G401 (cell line): ENCODE measurements around the gene GNMT. TPM values are rescaled to one million over a fixed set of nuclear protein-coding genes. Genes with fewer than 3 reads are reported as not detected.

ENCODE experiments used
- DNase-seq: peaks from one replicate; pipeline ENCODE4 v3.0.0-alpha.2; 2015; ENCODE audit warnings: low spot score
- in situ Hi-C: cut with HindIII; loops from 2 replicates; pipeline ENCODE4 v1.10.0; 2016; ENCODE audit warnings: low sequenced_read_pairs, mixed read lengths
- total RNA-seq: library from RNA; depleted of rRNA; stranded (reverse); fragments of >200 nt; shearing (Covaris generic); gene quantifications from 2 replicates; pipeline ENCODE4 v1.2.3, GENCODE V29; 2014; rRNA removed

GNMT gene
- 0.75 TPM in 1 of 2 replicates, not detected in the other for total RNA-seq

DNA sequence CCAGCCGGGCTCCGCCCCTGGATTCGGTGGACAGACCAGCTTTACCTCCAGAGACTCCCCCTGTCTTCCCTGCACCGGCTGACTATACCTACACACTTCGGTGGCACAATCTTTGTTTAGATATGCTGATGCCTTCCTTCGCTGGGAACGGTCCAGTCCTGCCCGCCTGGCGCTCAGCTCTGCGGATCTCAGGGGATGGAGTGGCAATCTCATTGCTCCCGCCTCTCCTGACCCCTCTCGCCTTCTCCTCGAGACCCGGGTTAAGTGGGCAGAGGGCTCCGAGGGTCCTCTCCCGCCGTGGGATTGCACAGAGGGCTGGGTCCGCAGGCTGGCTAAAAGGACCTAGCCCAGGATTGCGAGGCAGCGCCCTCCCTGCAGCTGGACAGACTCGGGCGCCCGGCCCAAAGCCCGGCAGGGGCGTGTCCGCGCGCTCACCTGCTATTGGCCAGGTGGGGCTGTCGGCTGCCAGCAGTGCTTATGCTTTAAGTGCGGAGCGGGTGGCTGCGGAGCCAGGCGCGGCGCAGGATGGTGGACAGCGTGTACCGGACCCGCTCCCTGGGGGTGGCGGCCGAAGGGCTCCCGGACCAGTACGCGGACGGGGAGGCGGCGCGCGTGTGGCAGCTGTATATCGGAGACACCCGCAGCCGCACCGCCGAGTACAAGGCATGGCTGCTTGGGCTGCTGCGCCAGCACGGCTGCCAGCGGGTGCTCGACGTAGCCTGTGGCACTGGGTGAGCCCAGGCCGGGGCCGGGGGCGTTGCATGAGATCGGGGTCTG lies at the start of gene GNMT:
GNMT (plus strand) TSS at position 512 of the 777 bp plus-strand sequence; CDS start at position 526, 14 bp downstream.
- DNase-seq: peak; percentile 64
- in situ Hi-C loops: no loop called here

- in situ Hi-C loops: no loop called here
- DNase-seq: no peak
Observed at GRCh38 chr6:42911171-42912021, 49.2 kb upstream of the GNMT start.

DNA sequence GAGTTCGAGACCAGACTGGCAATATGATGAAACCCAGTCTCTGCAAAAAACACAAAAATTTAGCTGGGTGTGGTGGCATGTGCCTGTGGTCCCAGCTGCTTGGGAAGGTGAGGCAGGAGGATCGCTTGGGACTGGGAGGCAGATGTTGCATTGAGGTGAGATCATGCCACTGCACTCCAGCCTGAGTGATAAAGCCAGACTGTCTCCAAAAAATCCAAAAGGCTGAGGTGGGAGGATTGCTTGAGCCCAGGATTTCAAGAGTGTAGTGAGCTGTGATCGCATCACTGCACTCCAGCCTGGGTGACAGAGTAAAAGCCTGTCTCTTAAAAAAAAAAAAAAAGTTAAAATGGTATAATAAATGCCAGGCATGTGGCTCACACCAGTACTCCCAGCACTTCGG lies 46.0 kb upstream of the GNMT start:
- in situ Hi-C loops: no loop called here
- no peak for DNase-seq

- in situ Hi-C loops: no loop called here
- no peak for DNase-seq
Observed at GRCh38 chr6:42915732-42916131, 44.8 kb upstream of the GNMT start, which contains the start of gene PTCRA. TSS of gene PTCRA (plus strand) at chr6:42916053. CDS start at chr6:42916070, 17 bp downstream.

DNA sequence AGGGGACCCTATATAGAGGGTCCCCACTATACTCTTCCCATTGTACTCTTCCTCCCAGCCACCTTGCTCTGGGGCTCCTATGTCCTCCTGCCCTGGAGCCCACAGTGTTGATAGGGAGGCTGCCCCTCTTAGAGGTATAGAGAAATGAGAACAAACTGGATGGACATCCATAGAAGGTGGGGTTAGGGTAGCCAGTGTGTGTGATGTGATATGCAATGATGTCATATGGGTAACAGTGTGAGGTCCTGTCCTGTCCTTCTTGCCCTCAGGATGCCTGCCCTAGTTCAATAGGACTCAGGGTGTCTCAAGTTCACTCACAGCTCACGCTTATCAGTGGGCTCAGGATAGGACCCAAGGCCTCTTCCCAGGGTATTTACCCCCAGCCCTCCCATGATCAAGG lies 44.3 kb upstream of the GNMT start:
- no peak for DNase-seq
- in situ Hi-C loops: no loop called here

DNA sequence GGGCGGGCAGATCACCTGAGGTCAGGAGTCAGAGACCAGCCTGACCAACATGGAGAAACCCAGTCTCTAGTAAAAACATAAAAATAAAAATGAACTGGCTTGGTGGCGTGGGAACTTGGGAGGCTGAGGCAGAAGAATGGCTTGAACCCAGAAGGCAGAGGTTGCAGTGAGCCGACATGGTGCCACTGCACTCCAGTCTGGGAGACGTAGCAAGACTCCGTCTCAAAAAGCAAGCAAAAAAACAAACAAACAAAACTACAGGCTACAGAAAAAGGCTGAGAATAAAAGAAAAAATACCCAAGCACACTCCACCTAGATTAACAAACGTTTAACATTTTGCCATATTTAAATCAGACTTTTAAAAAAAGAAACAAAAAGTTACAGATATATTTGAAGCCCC lies 38.8 kb upstream of the GNMT start:
- in situ Hi-C loops: no loop called here

DNA sequence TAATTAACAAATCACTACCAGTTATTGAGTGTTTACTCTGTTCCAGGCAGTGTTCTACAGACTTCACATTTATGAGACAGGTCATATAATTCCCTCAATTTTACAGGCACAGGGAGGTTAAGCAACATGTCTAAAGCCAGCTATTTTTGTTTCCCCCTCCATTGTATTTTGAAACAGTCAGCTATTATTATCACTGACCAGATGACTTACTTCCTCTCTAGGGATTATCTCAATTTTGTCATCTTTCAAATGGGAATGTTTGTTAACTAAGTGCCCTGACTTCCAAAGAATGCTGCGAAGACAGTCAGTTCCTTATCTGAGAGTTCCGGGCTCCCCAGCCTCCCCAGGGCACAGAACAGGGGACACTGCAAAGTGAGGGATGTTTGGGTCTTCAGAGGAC lies 36.9 kb upstream of the GNMT start:
- in situ Hi-C loops: no loop called here
- DNase-seq: no peak

More for the DNA sequence above, 38.8 kb upstream of the GNMT start:
- no peak for DNase-seq

- in situ Hi-C loops: no loop called here
- DNase-seq: no peak
Observed at GRCh38 chr6:42925248-42925857, 35.2 kb upstream of the GNMT start.

DNA sequence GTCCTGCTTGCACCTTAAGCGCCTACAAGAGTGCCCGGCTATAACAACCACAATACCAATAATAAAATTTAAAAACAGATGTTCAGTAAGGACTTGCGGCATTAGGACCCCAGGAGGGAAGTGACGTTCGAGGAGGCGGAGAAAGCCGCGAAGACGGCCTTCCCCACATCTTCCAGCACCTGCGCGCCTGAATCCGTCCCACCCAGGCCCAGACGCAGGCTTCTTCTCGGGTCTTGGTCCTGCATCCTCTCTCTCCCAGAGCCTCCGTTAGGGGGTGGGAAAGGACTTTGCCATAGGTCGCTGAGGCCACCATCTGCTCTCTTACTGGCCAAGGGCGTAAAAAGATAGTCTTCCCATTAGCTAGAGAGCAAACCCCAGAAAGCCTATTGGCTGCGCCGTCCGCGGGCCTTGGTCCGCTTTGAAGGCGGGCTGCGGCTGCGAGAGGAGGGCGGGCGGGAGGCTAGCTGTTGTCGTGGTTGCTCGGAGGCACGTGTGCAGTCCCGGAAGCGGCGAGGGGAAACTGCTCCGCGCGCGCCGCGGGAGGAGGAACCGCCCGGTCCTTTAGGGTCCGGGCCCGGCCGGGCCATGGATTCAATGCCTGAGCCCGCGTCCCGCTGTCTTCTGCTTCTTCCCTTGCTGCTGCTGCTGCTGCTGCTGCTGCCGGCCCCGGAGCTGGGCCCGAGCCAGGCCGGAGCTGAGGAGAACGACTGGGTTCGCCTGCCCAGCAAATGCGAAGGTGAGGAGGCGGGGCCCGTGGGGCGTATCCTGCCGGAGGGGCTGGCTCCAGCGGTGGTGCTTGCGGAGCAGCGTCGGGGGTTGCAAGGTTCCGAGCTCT lies 31.4 kb upstream of the GNMT start, which contains the start of gene CNPY3:
CNPY3 (plus strand) TSS at position 495 of the 835 bp plus-strand sequence; CDS start at position 586, 91 bp downstream.
- DNase-seq: peak; percentile 99
- in situ Hi-C loops: no loop called here

- no peak for DNase-seq
- in situ Hi-C loops: no loop called here
Observed at GRCh38 chr6:42929821-42930360, 30.7 kb upstream of the GNMT start.

DNA sequence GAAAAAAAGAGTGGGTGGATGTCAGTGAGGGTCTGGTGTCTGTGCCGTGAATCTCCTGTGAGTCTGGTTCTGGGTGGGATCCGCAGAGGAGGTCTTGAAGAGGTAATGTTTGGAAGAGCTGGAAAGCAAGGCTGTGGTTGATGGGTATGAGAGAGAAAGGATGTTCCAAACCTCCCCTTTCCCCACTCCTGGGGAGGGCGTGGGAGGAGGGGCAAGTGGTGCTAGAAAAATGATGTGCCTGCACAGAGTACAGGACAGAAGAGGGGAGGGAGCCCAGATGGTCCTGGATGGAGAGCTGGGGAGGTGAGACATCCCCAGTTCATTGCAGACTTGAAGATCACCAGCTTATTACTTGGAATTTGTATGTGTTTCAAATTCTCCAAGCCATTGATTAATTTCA lies 28.1 kb upstream of the GNMT start:
- in situ Hi-C loops: no loop called here
- DNase-seq: no peak

GRCh38 chr6:42933205-42933604 lies 27.3 kb upstream of the GNMT start:
- DNase-seq: no peak
- in situ Hi-C loops: no loop called here

- in situ Hi-C loops: no loop called here
- DNase-seq: no peak
Observed at GRCh38 chr6:42935322-42935721, 25.2 kb upstream of the GNMT start.

GRCh38 chr6:42936398-42936797 lies 24.2 kb upstream of the GNMT start:
- in situ Hi-C loops: no loop called here
- DNase-seq: no peak

- DNase-seq: no peak
- in situ Hi-C loops: no loop called here
Observed at GRCh38 chr6:42937548-42938427, 22.8 kb upstream of the GNMT start.

DNA sequence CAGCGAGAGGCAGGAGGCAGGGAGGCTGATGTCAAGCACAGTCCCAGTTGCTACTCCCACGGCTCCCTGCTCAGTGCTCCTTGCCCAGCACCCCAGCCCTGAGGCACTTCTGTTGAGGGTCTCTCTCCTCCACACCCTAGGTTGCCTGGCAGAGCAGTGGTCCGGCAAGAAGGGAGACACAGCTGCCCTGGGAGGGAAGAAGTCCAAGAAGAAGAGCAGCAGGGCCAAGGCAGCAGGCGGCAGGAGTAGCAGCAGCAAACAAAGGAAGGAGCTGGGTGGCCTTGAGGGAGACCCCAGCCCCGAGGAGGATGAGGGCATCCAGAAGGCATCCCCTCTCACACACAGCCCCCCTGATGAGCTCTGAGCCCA lies 22.1 kb upstream of the GNMT start:
- in situ Hi-C loops: no loop called here
- no peak for DNase-seq

GRCh38 chr6:42938987-42939809 lies 21.4 kb upstream of the GNMT start:
- DNase-seq: no peak
- in situ Hi-C loops: no loop called here
